H9 (cell line): ENCODE results near the gene NBEAL2. TPM values are rescaled to one million over a fixed set of nuclear protein-coding genes. Genes with fewer than 3 reads are reported as not detected.

Experiments used
- DNase-seq: peaks from one replicate; pipeline ENCODE4 v3.0.0-alpha.2; 2017
- H2AFZ ChIP-seq: one replicate; pipeline ENCODE4 v1.6.1; 2013; ENCODE audit warnings: mild to moderate bottlenecking, low read length, control low read depth, moderate library complexity
- H2AK5ac ChIP-seq: 2 replicates; pipeline ENCODE4 v1.6.1; 2013; ENCODE audit warnings: low read length, control low read depth, mixed read lengths; ENCODE audit not compliant: insufficient read length
- H2BK120ac ChIP-seq: one replicate; pipeline ENCODE4 v1.6.1; 2013; ENCODE audit warnings: low read depth, mild to moderate bottlenecking, low read length, control low read depth, inconsistent platforms; ENCODE audit not compliant: poor library complexity, severe bottlenecking
- H2BK12ac ChIP-seq: 2 replicates; pipeline ENCODE4 v1.6.1; 2013; ENCODE audit warnings: low read length, control low read depth, mixed read lengths, low read depth; ENCODE audit not compliant: insufficient read length
- H2BK15ac ChIP-seq: 2 replicates; pipeline ENCODE4 v1.6.1; 2013; ENCODE audit warnings: low read depth, low read length, control low read depth
- H2BK20ac ChIP-seq: one replicate; pipeline ENCODE4 v1.6.1; 2013; ENCODE audit warnings: low read depth, mild to moderate bottlenecking, low read length, control low read depth, inconsistent platforms; ENCODE audit not compliant: poor library complexity, severe bottlenecking
- H2BK5ac ChIP-seq: 2 replicates; pipeline ENCODE4 v1.6.1; 2013; ENCODE audit warnings: low read length, control low read depth, mixed read lengths; ENCODE audit not compliant: insufficient read length
- H3K14ac ChIP-seq: 2 replicates; pipeline ENCODE4 v1.6.1; 2013; ENCODE audit warnings: low read length, control low read depth; ENCODE audit not compliant: insufficient read depth
- H3K18ac ChIP-seq: 2 replicates; pipeline ENCODE4 v1.6.1; 2013; ENCODE audit warnings: low read depth, mild to moderate bottlenecking, mixed read lengths, low read length, control low read depth; ENCODE audit not compliant: insufficient read length
- H3K23ac ChIP-seq: 2 replicates; pipeline ENCODE4 v1.6.1; 2013; ENCODE audit warnings: low read length, control low read depth, mixed read lengths, low read depth; ENCODE audit not compliant: insufficient read length
- H3K23me2 ChIP-seq: 2 replicates; pipeline ENCODE4 v1.6.1; 2013; ENCODE audit warnings: low read depth, mild to moderate bottlenecking, mixed read lengths, low read length, control low read depth; ENCODE audit not compliant: insufficient read length, poor library complexity, severe bottlenecking
- H3K27ac ChIP-seq: 2 replicates; pipeline ENCODE4 v1.5.1; 2013; ENCODE audit warnings: low read length, control low read depth, mixed read lengths, low read depth; ENCODE audit not compliant: insufficient read length
- H3K27me3 ChIP-seq: 2 replicates; pipeline ENCODE4 v1.6.1; 2013; ENCODE audit warnings: low read length, control low read depth, inconsistent platforms; ENCODE audit not compliant: insufficient read depth
- H3K4ac ChIP-seq: 2 replicates; pipeline ENCODE4 v1.6.1; 2013; ENCODE audit warnings: low read depth, mild to moderate bottlenecking, control low read depth, inconsistent platforms, low read length, moderate library complexity
- H3K4me1 ChIP-seq: 2 replicates; pipeline ENCODE4 v1.6.1; 2013; ENCODE audit warnings: low read length, control low read depth, inconsistent platforms; ENCODE audit not compliant: insufficient read depth
- H3K4me2 ChIP-seq: 2 replicates; pipeline ENCODE4 v1.6.1; 2013; ENCODE audit warnings: low read length, control low read depth, mixed read lengths; ENCODE audit not compliant: insufficient read length, insufficient read depth
- H3K56ac ChIP-seq: 2 replicates; pipeline ENCODE4 v1.6.1; 2013; ENCODE audit warnings: low read depth, mild to moderate bottlenecking, mixed read lengths, low read length, control low read depth; ENCODE audit not compliant: insufficient read length
- H3K79me1 ChIP-seq: 2 replicates; pipeline ENCODE4 v1.6.1; 2013; ENCODE audit warnings: low read depth, mild to moderate bottlenecking, moderate library complexity, low read length, control low read depth, inconsistent platforms; ENCODE audit not compliant: insufficient read depth, poor library complexity, severe bottlenecking
- H3K79me2 ChIP-seq: 2 replicates; pipeline ENCODE4 v1.6.1; 2013; ENCODE audit warnings: low read length, control low read depth, inconsistent platforms; ENCODE audit not compliant: insufficient read depth
- H3K9ac ChIP-seq: 2 replicates; pipeline ENCODE4 v1.6.1; 2013; ENCODE audit warnings: low read length, control low read depth, mixed read lengths; ENCODE audit not compliant: insufficient read length; ENCODE audit errors: extremely low read depth
- H3K9me3 ChIP-seq: one replicate; pipeline ENCODE4 v1.6.1; 2013; ENCODE audit warnings: low read depth, low read length, inconsistent platforms; ENCODE audit not compliant: control insufficient read depth
- H3T11ph ChIP-seq: one replicate; pipeline ENCODE4 v1.6.1; 2013; ENCODE audit warnings: mild to moderate bottlenecking, low read length, control low read depth, inconsistent platforms
- H4K20me1 ChIP-seq: one replicate; pipeline ENCODE4 v1.6.1; 2013; ENCODE audit not compliant: control insufficient read depth, insufficient read length, insufficient read depth
- H4K5ac ChIP-seq: 2 replicates; pipeline ENCODE4 v1.6.1; 2013; ENCODE audit warnings: low read depth, mild to moderate bottlenecking, mixed read lengths, low read length, control low read depth; ENCODE audit not compliant: insufficient read length
- H4K8ac ChIP-seq: replicated peaks from 2 replicates; pipeline ENCODE4 v1.6.1; 2013; ENCODE audit warnings: low read length, control low read depth, mixed read lengths, low read depth; ENCODE audit not compliant: insufficient read length
- H4K91ac ChIP-seq: 2 replicates; pipeline ENCODE4 v1.6.1; 2013; ENCODE audit warnings: low read depth, mild to moderate bottlenecking, moderate library complexity, mixed read lengths, low read length, control low read depth; ENCODE audit not compliant: insufficient read length
- H3K27ac Mint-ChIP-seq, 3 experiments: 2 replicates in 2 of 3; 3 replicates in 1 of 3; pipeline ENCODE4 v1.8.0; 2020 to 2021; ENCODE audit warnings: mixed read lengths in 3 of 3, mild to moderate bottlenecking in 1 of 3, moderate library complexity in 1 of 3
- H3K27me3 Mint-ChIP-seq: 2 replicates; pipeline ENCODE4 v1.8.0; 2021; ENCODE audit warnings: low read depth, mild to moderate bottlenecking, moderate library complexity, mixed read lengths
- H3K36me3 Mint-ChIP-seq, 3 experiments: 2 replicates in 2 of 3; 3 replicates in 1 of 3; pipeline ENCODE4 v1.8.0; 2020 to 2021; ENCODE audit warnings: low read depth in 3 of 3, mixed read lengths in 3 of 3; ENCODE audit not compliant: insufficient read depth in 1 of 3
- H3K4me1 Mint-ChIP-seq, 2 experiments: 2 replicates each; pipeline ENCODE4 v1.8.0; 2020; ENCODE audit warnings: mixed read lengths in 2 of 2
- H3K4me3 Mint-ChIP-seq, 2 experiments: 2 replicates in 1 of 2; 3 replicates in 1 of 2; pipeline ENCODE4 v1.8.0; 2020 to 2021; ENCODE audit warnings: mild to moderate bottlenecking in 2 of 2, mixed read lengths in 2 of 2, moderate library complexity in 1 of 2
- H3K9me3 Mint-ChIP-seq, 2 experiments: 2 replicates in 1 of 2; 3 replicates in 1 of 2; pipeline ENCODE4 v1.8.0; 2020; ENCODE audit warnings: mild to moderate bottlenecking in 2 of 2, mixed read lengths in 2 of 2, moderate library complexity in 1 of 2
- CTCF ChIP-seq: fragments of 200-600 bp; sonication (generic); conservative IDR thresholded peaks from 3 replicates; pipeline ENCODE4 v1.8.0; 2021; ENCODE audit warnings: antibody characterized with exemption, mild to moderate bottlenecking
- WGBS: extraction: QIAGEN DNeasy Blood & Tissue Kit; methylation state at CpG from one replicate; pipeline ENCODE4 v1.1.7; 2013; ENCODE audit warnings: missing lambda C conversion rate, low lambda C conversion rate, mixed read lengths; ENCODE audit not compliant: insufficient read length; ENCODE audit errors: extremely low coverage; 5-methylcytosine and 5-hydroxymethylcytosine counted together
- total RNA-seq: library from RNA; stranded (reverse); gene quantifications from 2 replicates; pipeline ENCODE4 v1.2.1, GENCODE V29; 2021

The NBEAL2 gene
- total RNA-seq, 1 experiment from 2014 or later = 52.1 TPM

DNA sequence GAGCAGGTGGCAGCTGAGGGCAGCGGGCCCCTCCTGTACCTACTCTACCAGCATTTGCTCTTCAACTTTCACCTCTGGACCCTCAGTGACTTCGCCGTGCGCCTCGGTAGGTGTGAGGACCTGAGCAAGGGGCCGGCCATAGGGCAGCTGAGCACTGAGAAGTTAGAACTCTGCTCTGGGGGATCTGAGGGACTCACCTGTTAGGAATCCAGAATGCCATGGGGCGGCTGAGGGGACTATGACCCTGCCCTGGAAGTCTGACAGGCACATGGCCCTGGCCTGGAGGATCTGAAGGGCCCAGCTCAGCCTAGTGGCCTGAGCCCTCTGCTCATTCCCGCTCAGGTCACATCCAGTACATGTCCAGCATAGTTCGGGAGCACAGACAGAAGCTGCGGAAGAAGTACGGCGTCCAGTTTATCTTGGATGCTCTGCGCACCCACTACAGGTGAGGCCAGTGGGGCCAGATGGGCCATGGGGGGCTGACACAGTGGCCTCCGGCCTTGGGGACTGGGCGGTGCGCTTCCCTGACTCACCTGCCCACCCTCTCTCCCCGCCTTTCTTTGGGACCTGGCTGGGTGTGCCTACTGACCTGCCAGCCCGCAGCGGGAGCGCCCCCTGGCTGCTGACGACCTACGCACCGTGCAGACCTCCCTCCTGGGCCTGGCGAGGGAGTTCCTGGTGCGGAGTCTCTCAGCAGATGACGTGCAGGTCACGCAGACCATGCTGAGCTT is 18.8 kb downstream of the NBEAL2 start:
- Histone ChIP-seq H4K91ac (no peak overlapping the region), H3K4me2 (no peak overlapping the region), H3K4me1 (no peaks in the 10 kb centered on the region), H2AFZ (no peak overlapping the region), H2BK5ac (no peak overlapping the region), H2BK120ac (no peak overlapping the region), H3K27me3 (no peaks in the 10 kb centered on the region), H4K20me1 (no peaks in the 10 kb centered on the region), H3K9ac (no peak overlapping the region), H3K79me2 (no peaks in the 10 kb centered on the region), H3K27ac (no peak overlapping the region), H3K18ac (no peak overlapping the region), H4K5ac (no peak overlapping the region), H3K14ac (no peak overlapping the region; the same call in 1 of the 2 replicates), H3K4ac (no peak overlapping the region), H3K23me2 (no peaks in the 10 kb centered on the region), H3T11ph (no peak overlapping the region), H2BK15ac (no peak overlapping the region), H2BK12ac (no peak overlapping the region), H3K56ac (no peak overlapping the region), H3K23ac (no peak overlapping the region), H3K9me3 (no peaks in the 10 kb centered on the region), H2BK20ac (no peak overlapping the region), H2AK5ac (no peak overlapping the region), H3K79me1 (no peaks in the 10 kb centered on the region), H4K8ac (no peak overlapping the region)
- Mint-ChIP-seq H3K9me3 (no peaks in the 10 kb centered on the region; a peak in 1 of 5 replicates), H3K36me3 (peaks cover 8 to 27% (median 22%) of the 10 kb centered on the region in 3 experiments; a peak in 6 of 7 replicates), H3K27ac (peak overlapping the region in 2 of 3 experiments; percentile 14 to 86; a peak in 3 of 7 replicates), H3K4me3 (no peak overlapping the region), H3K4me1 (peaks cover 5 to 8% of the 10 kb centered on the region in 2 experiments), H3K27me3 (no peaks in the 10 kb centered on the region)
- WGBS = no CpG with 5 or more reads among the region's 27 CpGs
- peak; percentile 93 for DNase-seq
- peak; percentile 95 for TF ChIP-seq CTCF
